Neural cell (in vitro differentiated cells): ENCODE results near the gene MRPL19. TPM values are rescaled to one million over a fixed set of nuclear protein-coding genes. Genes with fewer than 3 reads are reported as not detected.

Experiments
- H2AFZ ChIP-seq: fragments of 200-600, 300-800 bp; sonication (generic), shearing (Covaris generic); 2 replicates; pipeline ENCODE4 v1.6.0; 2014; ENCODE audit warnings: low read depth, mild to moderate bottlenecking, antibody characterized with exemption, low read length, moderate library complexity
- H3F3A ChIP-seq: fragments of 200-600 bp; shearing (Covaris generic); 2 replicates; pipeline ENCODE4 v1.6.1; 2016; ENCODE audit warnings: mild to moderate bottlenecking, moderate library complexity, mixed read lengths, antibody characterized with exemption, low read length; ENCODE audit not compliant: insufficient read depth, poor library complexity, severe bottlenecking
- H3K27ac ChIP-seq: fragments of 200-600, 300-800 bp; sonication (generic), shearing (Covaris generic); 2 replicates; pipeline ENCODE4 v1.5.1; 2014; ENCODE audit warnings: mild to moderate bottlenecking, low read length, moderate library complexity
- H3K27me3 ChIP-seq: fragments of 300-800, 200-600 bp; sonication (generic), shearing (Covaris generic); 2 replicates; pipeline ENCODE4 v1.6.0; 2014; ENCODE audit warnings: mild to moderate bottlenecking, low read depth, low read length, moderate library complexity; ENCODE audit not compliant: insufficient read depth
- H3K36me3 ChIP-seq: fragments of 300-800, 200-600 bp; sonication (generic), shearing (Covaris generic); 2 replicates; pipeline ENCODE4 v1.5.1; 2014; ENCODE audit warnings: mild to moderate bottlenecking, antibody characterized with exemption, low read length, moderate library complexity; ENCODE audit not compliant: insufficient read depth
- H3K4me2 ChIP-seq: fragments of 300-800, 200-600 bp; sonication (generic), shearing (Covaris generic); 2 replicates; pipeline ENCODE4 v1.6.0; 2014; ENCODE audit warnings: mild to moderate bottlenecking, low read length
- H3K4me3 ChIP-seq: fragments of 300-800, 200-600 bp; sonication (generic), shearing (Covaris generic); 2 replicates; pipeline ENCODE4 v1.5.1; 2014; ENCODE audit warnings: mild to moderate bottlenecking, low read length, moderate library complexity
- H3K79me2 ChIP-seq: fragments of 200-600 bp; shearing (Covaris generic); replicated peaks from 2 replicates; pipeline ENCODE4 v1.6.0; 2014; ENCODE audit warnings: mild to moderate bottlenecking, low read length, moderate library complexity; ENCODE audit not compliant: insufficient read depth
- H3K9ac ChIP-seq: fragments of 300-800, 200-600 bp; sonication (generic), shearing (Covaris generic); 2 replicates; pipeline ENCODE4 v1.6.1; 2016; ENCODE audit warnings: mild to moderate bottlenecking, low read length, mixed read lengths
- H3K9me2 ChIP-seq: fragments of 200-600 bp; shearing (Covaris generic); 2 replicates; pipeline ENCODE4 v1.6.1; 2016; ENCODE audit warnings: mild to moderate bottlenecking, low read length, mixed read lengths; ENCODE audit not compliant: insufficient read depth
- H3K9me3 ChIP-seq: fragments of 200-600, 300-800 bp; sonication (generic), shearing (Covaris generic); 2 replicates; pipeline ENCODE4 v1.6.1; 2016; ENCODE audit warnings: mild to moderate bottlenecking, mixed run types, low read length, moderate library complexity, mixed read lengths
- H4K20me1 ChIP-seq: fragments of 200-600 bp; shearing (Covaris generic); 2 replicates; pipeline ENCODE4 v1.6.1; 2016; ENCODE audit warnings: mild to moderate bottlenecking, mixed run types; ENCODE audit not compliant: insufficient read depth
- CTCF ChIP-seq: fragments of 450-650 bp; IDR thresholded peaks from 2 replicates; pipeline ENCODE4 v1.5.1; 2014; ENCODE audit warnings: antibody characterized with exemption, mild to moderate bottlenecking, moderate library complexity; ENCODE audit not compliant: poor library complexity, severe bottlenecking
- EP300 ChIP-seq: fragments of 450-650 bp; conservative IDR thresholded peaks from 2 replicates; pipeline ENCODE4 v1.6.1; 2014; ENCODE audit warnings: antibody characterized with exemption, mild to moderate bottlenecking, moderate library complexity; ENCODE audit not compliant: poor library complexity, severe bottlenecking
- EZH2 ChIP-seq: fragments of 200-600, 300-800 bp; shearing (Covaris generic), sonication (generic); IDR thresholded peaks from 2 replicates; pipeline ENCODE4 v1.6.1; 2014; ENCODE audit warnings: antibody characterized with exemption, low read length, borderline replicate concordance, mild to moderate bottlenecking; ENCODE audit not compliant: insufficient read depth, poor library complexity, severe bottlenecking
- MXI1 ChIP-seq: fragments of 450-650 bp; conservative IDR thresholded peaks from 2 replicates; pipeline ENCODE4 v1.6.1; 2014; ENCODE audit warnings: antibody characterized with exemption, mild to moderate bottlenecking; ENCODE audit not compliant: poor library complexity, severe bottlenecking
- POLR2AphosphoS5 ChIP-seq: IDR thresholded peaks from 2 replicates; pipeline ENCODE4 v1.6.1; 2012
- RAD21 ChIP-seq: fragments of 450-650 bp; conservative IDR thresholded peaks from 2 replicates; pipeline ENCODE4 v1.6.1; 2014; ENCODE audit warnings: antibody characterized with exemption, mild to moderate bottlenecking, moderate library complexity
- REST ChIP-seq: IDR thresholded peaks from 2 replicates; pipeline ENCODE4 v1.6.1; 2012; ENCODE audit warnings: borderline replicate concordance
- SMC3 ChIP-seq: fragments of 450-650 bp; conservative IDR thresholded peaks from 2 replicates; pipeline ENCODE4 v1.6.1; 2014; ENCODE audit warnings: antibody characterized with exemption, mild to moderate bottlenecking, moderate library complexity; ENCODE audit not compliant: poor library complexity
- TAF1 ChIP-seq: IDR thresholded peaks from 2 replicates; pipeline ENCODE4 v1.6.1; 2012; ENCODE audit warnings: low read depth
- polyA plus RNA-seq: library from polyadenylated mRNA; depleted of rRNA; stranded (reverse); fragments of >200 nt; gene quantifications from 2 replicates; pipeline ENCODE4 v1.2.3, GENCODE V29; 2014

Gene MRPL19
- polyA plus RNA-seq, 1 donor from 2014 or later = 28.1 TPM

- no peak overlapping the region for H3K4me2 ChIP-seq
- no peaks in the 10 kb centered on the region for H3F3A ChIP-seq
- H3K9me3 ChIP-seq = no peaks in the 10 kb centered on the region
- no peaks in the 10 kb centered on the region for H3K9me2 ChIP-seq
- peak overlapping the region; percentile 60 for H3K4me3 ChIP-seq
- no peaks in the 10 kb centered on the region for H3K27me3 ChIP-seq
- H3K9ac ChIP-seq = no peak overlapping the region
- H4K20me1 ChIP-seq = no peaks in the 10 kb centered on the region
- no peak overlapping the region for H3K27ac ChIP-seq
- no peaks in the 10 kb centered on the region for H3K36me3 ChIP-seq
- H3K79me2 ChIP-seq = no peaks in the 10 kb centered on the region
- H2AFZ ChIP-seq = no peak overlapping the region
- TF ChIP-seq EZH2 = no peak
These were observed 37.3 kb upstream of the MRPL19 start for GRCh38 chr2:75609334-75609689.

- H3F3A ChIP-seq = no peaks in the 10 kb centered on the region
- TF ChIP-seq EZH2 (no peak), REST (no peak), CTCF (no peak), MXI1 (no peak), RAD21 (no peak), SMC3 (no peak), POLR2AphosphoS5 (no peak), EP300 (no peak), TAF1 (no peak)
- H2AFZ ChIP-seq = no peak overlapping the region
- no peaks in the 10 kb centered on the region for H3K36me3 ChIP-seq
- H3K4me2 ChIP-seq = no peak overlapping the region
- H3K79me2 ChIP-seq = no peaks in the 10 kb centered on the region
- H3K27me3 ChIP-seq = no peaks in the 10 kb centered on the region
- no peaks in the 10 kb centered on the region for H3K9me3 ChIP-seq
- H3K9ac ChIP-seq = no peak overlapping the region
- H3K27ac ChIP-seq = no peak overlapping the region
- no peak overlapping the region for H3K4me3 ChIP-seq
- no peaks in the 10 kb centered on the region for H4K20me1 ChIP-seq
- H3K9me2 ChIP-seq = no peaks in the 10 kb centered on the region
These were observed 36.6 kb upstream of the MRPL19 start for GRCh38 chr2:75609937-75610508.

GRCh38 chr2:75610671-75611070 is 35.9 kb upstream of the MRPL19 start:
- Histone ChIP-seq H3K9me3 (no peaks in the 10 kb centered on the region), H3K79me2 (no peaks in the 10 kb centered on the region), H4K20me1 (no peaks in the 10 kb centered on the region), H3K9ac (no peak overlapping the region), H3F3A (no peaks in the 10 kb centered on the region), H3K4me2 (no peak overlapping the region), H3K27ac (no peak overlapping the region), H3K9me2 (no peaks in the 10 kb centered on the region), H2AFZ (no peak overlapping the region), H3K27me3 (no peaks in the 10 kb centered on the region), H3K4me3 (no peak overlapping the region), H3K36me3 (no peaks in the 10 kb centered on the region)
- TF ChIP-seq POLR2AphosphoS5 (no peak), TAF1 (no peak), EZH2 (no peak), RAD21 (no peak), CTCF (no peak), MXI1 (no peak), SMC3 (no peak), EP300 (no peak), REST (no peak)
